K562 (cell line): ENCODE data around the gene MYCBP2.

Experiments used
- HNRNPL ChIP-seq: fragments of 200-400 bp; formaldehyde crosslinking; IDR thresholded peaks from 2 replicates; pipeline ENCODE4 v1.6.1; 2017; ENCODE audit warnings: low read depth, mild to moderate bottlenecking, low read length
- HOXB6 ChIP-seq: fragments of 250-450 bp; sonication (Bioruptor Pico); IDR thresholded peaks from 2 replicates; pipeline ENCODE4 v1.5.1; 2022; ENCODE audit warnings: mild to moderate bottlenecking, borderline replicate concordance
- KAT2B ChIP-seq: IDR thresholded peaks from one replicate; pipeline ENCODE4 v1.6.1; 2012; ENCODE audit warnings: low read depth, mild to moderate bottlenecking, control low read depth, inconsistent platforms, low read length, moderate library complexity
- KLF10 ChIP-seq: fragments of 250-450 bp; sonication (Bioruptor Pico); IDR thresholded peaks from 2 replicates; pipeline ENCODE4 v1.6.1; 2021; ENCODE audit warnings: matching md5 sums
- ZNF121 ChIP-seq: sonication (generic); formaldehyde crosslinking; conservative IDR thresholded peaks from 2 replicates; pipeline ENCODE4 v1.8.0; 2022; ENCODE audit warnings: missing genetic modification reagents

DNA sequence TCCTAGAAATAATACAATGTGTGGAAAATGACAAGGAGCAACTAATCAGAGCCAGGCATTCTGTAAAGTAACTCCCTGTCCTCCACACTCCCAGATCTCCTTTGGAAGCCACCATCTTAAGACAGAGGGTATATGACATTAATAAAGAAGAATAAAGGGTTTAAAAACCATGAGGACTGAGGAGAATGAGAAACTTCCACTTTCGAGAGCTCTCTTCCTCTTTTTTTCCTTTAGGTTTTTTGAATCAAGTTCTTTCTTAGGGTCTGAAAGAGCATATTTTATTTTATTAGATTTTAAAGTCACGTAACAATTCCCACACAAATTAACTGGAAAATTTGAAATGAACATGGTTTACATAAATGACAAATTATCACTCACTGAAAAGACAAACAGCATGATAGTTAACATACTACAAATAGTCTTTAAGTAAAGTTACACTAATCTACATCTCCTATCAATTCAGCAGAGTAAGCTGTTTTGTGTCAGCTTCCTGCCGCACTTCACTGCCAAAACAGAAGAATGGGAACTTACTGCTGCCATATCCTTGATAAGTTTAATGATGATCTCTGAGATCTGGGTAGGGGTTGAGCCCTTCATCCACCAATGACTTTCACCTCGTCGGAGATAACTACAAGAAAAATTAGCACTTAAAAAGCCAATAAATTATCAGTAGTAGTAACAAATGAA, 261.3 kb downstream of the MYCBP2 start:
- TF ChIP-seq HNRNPL: no peak
- TF ChIP-seq KAT2B: no peak
- no peak for TF ChIP-seq ZNF121 (CRISPR knock-in tag)
- TF ChIP-seq HOXB6 (CRISPR knock-in tag): no peak
- TF ChIP-seq KLF10 (CRISPR knock-in tag): no peak
